ENCODE results near the gene EPN1.

Gene EPN1

DNA sequence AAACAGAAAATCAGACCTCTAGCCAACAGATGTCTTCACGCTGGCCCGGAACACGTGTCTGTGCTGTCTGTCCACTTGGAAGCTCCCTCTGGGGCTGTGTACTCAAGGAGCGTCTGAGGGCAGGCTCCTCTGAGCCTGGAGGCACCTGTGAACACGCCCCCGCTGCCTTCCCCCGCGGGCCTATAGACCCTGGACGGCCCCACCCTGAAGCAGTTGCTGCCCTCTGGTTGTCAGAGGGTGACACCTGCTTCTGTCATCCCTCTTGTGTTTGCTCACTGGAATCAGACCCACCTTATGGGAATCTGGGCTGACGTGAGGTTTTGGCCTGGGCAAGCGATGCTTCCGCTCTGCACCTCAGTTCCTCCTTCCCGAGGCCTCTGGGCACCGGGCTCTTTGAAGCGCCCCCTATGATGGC, 19.2 kb downstream of the EPN1 start:
- Histone ChIP-seq H4K20me1 (ENCODE audit: insufficient read depth, low read length) (no peaks in the 10 kb centered on the region), H3K9ac (ENCODE audit: low read length) (no peak overlapping the region), H3K9me2 (ENCODE audit: low read depth, low read length) (no peaks in the 10 kb centered on the region), H3K4me1 (ENCODE audit: insufficient read depth, low read length, severe bottlenecking) (no peaks in the 10 kb centered on the region), H2AFZ (ENCODE audit: low read length) (no peak overlapping the region), H3F3A (ENCODE audit: insufficient read depth, low read length) (no peaks in the 10 kb centered on the region), H3K36me3 (ENCODE audit: insufficient read depth, low read length) (peaks cover 87% of the 10 kb centered on the region), H3K79me2 (ENCODE audit: insufficient read depth, low read length) (no peaks in the 10 kb centered on the region), H3K4me2 (ENCODE audit: low read length) (no peak overlapping the region), H3K27ac (ENCODE audit: low read depth, low read length, poor library complexity, severe bottlenecking) (no peak overlapping the region), H3K27me3 (ENCODE audit: insufficient read depth, low read length) (no peaks in the 10 kb centered on the region), H3K9me3 (ENCODE audit: low read length) (no peaks in the 10 kb centered on the region), H3K4me3 (ENCODE audit: low read depth, low read length, poor library complexity, severe bottlenecking) (no peak overlapping the region)
- TF ChIP-seq, protein P1, sequence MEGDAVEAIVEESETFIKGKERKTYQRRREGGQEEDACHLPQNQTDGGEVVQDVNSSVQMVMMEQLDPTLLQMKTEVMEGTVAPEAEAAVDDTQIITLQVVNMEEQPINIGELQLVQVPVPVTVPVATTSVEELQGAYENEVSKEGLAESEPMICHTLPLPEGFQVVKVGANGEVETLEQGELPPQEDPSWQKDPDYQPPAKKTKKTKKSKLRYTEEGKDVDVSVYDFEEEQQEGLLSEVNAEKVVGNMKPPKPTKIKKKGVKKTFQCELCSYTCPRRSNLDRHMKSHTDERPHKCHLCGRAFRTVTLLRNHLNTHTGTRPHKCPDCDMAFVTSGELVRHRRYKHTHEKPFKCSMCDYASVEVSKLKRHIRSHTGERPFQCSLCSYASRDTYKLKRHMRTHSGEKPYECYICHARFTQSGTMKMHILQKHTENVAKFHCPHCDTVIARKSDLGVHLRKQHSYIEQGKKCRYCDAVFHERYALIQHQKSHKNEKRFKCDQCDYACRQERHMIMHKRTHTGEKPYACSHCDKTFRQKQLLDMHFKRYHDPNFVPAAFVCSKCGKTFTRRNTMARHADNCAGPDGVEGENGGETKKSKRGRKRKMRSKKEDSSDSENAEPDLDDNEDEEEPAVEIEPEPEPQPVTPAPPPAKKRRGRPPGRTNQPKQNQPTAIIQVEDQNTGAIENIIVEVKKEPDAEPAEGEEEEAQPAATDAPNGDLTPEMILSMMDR (IDR thresholded peaks at IDR 0.05; ENCODE audit: low read length) = no peak
- TF ChIP-seq EZH2 (IDR thresholded peaks at IDR 0.05; ENCODE audit: borderline replicate concordance, low read length) = no peak

GRCh38 chr19:55694656-55695491, 19.8 kb downstream of the EPN1 start:
- Histone ChIP-seq H3K4me3 (ENCODE audit: low read depth, low read length, poor library complexity, severe bottlenecking) (no peak overlapping the region), H3K9me2 (ENCODE audit: low read depth, low read length) (no peaks in the 10 kb centered on the region), H3F3A (ENCODE audit: insufficient read depth, low read length) (no peaks in the 10 kb centered on the region), H3K9ac (ENCODE audit: low read length) (no peak overlapping the region), H3K27me3 (ENCODE audit: insufficient read depth, low read length) (no peaks in the 10 kb centered on the region), H3K27ac (ENCODE audit: low read depth, low read length, poor library complexity, severe bottlenecking) (no peak overlapping the region), H3K4me1 (ENCODE audit: insufficient read depth, low read length, severe bottlenecking) (no peaks in the 10 kb centered on the region), H3K4me2 (ENCODE audit: low read length) (no peak overlapping the region), H3K9me3 (ENCODE audit: low read length) (no peaks in the 10 kb centered on the region), H3K36me3 (ENCODE audit: insufficient read depth, low read length) (peaks cover 86% of the 10 kb centered on the region), H2AFZ (ENCODE audit: low read length) (no peak overlapping the region), H4K20me1 (ENCODE audit: insufficient read depth, low read length) (no peaks in the 10 kb centered on the region), H3K79me2 (ENCODE audit: insufficient read depth, low read length) (no peaks in the 10 kb centered on the region)
- TF ChIP-seq, protein P1 (IDR thresholded peaks at IDR 0.05; ENCODE audit: low read length) = no peak
- TF ChIP-seq EZH2 (IDR thresholded peaks at IDR 0.05; ENCODE audit: borderline replicate concordance, low read length) = no peak

DNA sequence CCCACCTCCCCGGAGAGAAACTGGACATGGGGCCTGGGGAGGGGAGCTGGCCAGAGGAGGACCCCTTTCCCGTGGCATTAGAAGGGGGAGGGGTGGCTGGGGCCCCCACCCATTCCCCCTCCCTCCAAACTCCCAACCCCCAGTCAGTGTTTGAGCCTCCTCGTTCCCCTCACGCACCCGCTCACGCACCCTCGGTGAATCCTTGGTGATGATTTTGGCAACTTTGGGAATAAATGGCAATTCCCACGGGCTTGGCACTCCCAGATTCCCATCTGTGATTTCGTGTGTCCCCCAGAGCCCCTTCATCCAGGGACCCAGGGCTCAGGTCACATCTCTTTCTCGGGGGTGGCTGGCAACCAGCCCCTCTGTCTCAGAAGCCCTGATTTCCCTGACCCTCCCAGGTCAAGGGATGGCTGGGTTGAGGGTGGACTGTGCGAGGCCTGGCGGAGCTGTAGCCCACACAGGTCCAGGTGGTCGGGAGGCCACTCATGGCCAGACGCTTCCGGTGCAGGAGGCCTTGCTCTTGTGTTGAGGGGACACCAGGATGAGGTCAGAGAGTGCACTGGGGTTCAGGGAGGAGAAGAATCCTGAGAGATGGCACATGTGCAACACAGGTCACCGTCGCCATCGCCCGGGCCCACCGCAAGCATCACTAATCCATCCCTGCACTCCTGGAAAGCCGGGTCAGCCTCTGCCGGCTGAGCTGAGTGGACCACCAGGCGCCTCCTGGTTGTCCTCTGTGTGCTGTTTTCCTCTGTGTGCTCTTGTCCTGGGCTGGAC, 20.7 kb downstream of the EPN1 start:
- Histone ChIP-seq H3K27me3 (ENCODE audit: insufficient read depth, low read length) (no peaks in the 10 kb centered on the region), H3K9me2 (ENCODE audit: low read depth, low read length) (no peaks in the 10 kb centered on the region), H3K4me2 (ENCODE audit: low read length) (no peak overlapping the region), H3F3A (ENCODE audit: insufficient read depth, low read length) (no peaks in the 10 kb centered on the region), H3K9me3 (ENCODE audit: low read length) (no peaks in the 10 kb centered on the region), H3K4me1 (ENCODE audit: insufficient read depth, low read length, severe bottlenecking) (no peaks in the 10 kb centered on the region), H3K79me2 (ENCODE audit: insufficient read depth, low read length) (no peaks in the 10 kb centered on the region), H2AFZ (ENCODE audit: low read length) (no peak overlapping the region), H3K36me3 (ENCODE audit: insufficient read depth, low read length) (peaks cover 83% of the 10 kb centered on the region), H3K9ac (ENCODE audit: low read length) (no peak overlapping the region), H3K4me3 (ENCODE audit: low read depth, low read length, poor library complexity, severe bottlenecking) (no peak overlapping the region), H3K27ac (ENCODE audit: low read depth, low read length, poor library complexity, severe bottlenecking) (no peak overlapping the region), H4K20me1 (ENCODE audit: insufficient read depth, low read length) (no peaks in the 10 kb centered on the region)
- no peak for TF ChIP-seq EZH2 (IDR thresholded peaks at IDR 0.05; ENCODE audit: borderline replicate concordance, low read length)
- TF ChIP-seq, protein P1 (IDR thresholded peaks at IDR 0.05; ENCODE audit: low read length) = no peak

Measured in OCI-LY1 (cell line).